Esophagus muscularis mucosa (tissue), 3 donors: ENCODE data around the gene MAN1C1.

Experiments used
- POLR2A ChIP-seq: fragments of 450-650 bp; IDR thresholded peaks from one replicate; pipeline ENCODE4 v1.6.1; 2017; ENCODE audit warnings: antibody characterized with exemption, moderate library complexity, mild to moderate bottlenecking, low read depth
- TF ChIP-seq, protein P1 (sequence below), 3 experiments: fragments of 200-600 bp in 2 of 3; fragments of 450-650 bp in 1 of 3; sonication (generic) in 2 of 3; IDR thresholded peaks; one replicate each; pipeline ENCODE4 v1.5.1; 2017 to 2019; ENCODE audit warnings: antibody characterized with exemption in 3 of 3, mild to moderate bottlenecking in 2 of 3, moderate library complexity in 1 of 3

GRCh38 chr1:25744636-25745425, 128.2 kb downstream of the MAN1C1 start:
- TF ChIP-seq, protein P1, sequence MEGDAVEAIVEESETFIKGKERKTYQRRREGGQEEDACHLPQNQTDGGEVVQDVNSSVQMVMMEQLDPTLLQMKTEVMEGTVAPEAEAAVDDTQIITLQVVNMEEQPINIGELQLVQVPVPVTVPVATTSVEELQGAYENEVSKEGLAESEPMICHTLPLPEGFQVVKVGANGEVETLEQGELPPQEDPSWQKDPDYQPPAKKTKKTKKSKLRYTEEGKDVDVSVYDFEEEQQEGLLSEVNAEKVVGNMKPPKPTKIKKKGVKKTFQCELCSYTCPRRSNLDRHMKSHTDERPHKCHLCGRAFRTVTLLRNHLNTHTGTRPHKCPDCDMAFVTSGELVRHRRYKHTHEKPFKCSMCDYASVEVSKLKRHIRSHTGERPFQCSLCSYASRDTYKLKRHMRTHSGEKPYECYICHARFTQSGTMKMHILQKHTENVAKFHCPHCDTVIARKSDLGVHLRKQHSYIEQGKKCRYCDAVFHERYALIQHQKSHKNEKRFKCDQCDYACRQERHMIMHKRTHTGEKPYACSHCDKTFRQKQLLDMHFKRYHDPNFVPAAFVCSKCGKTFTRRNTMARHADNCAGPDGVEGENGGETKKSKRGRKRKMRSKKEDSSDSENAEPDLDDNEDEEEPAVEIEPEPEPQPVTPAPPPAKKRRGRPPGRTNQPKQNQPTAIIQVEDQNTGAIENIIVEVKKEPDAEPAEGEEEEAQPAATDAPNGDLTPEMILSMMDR (IDR thresholded peaks at IDR 0.05), result no peak
- TF ChIP-seq POLR2A, result no peak
